HepG2 (cell line): ENCODE results near the gene DPH3. TPM values are rescaled to one million over a fixed set of nuclear protein-coding genes. Genes with fewer than 3 reads are reported as not detected.
A peak's percentile ranks its signal among the peaks of the same experiment; 100 is the strongest.

Experiments used
- ETV6 ChIP-seq: sonication (generic); formaldehyde crosslinking; conservative IDR thresholded peaks from 2 replicates; pipeline ENCODE4 v1.4.0; 2020; ENCODE audit warnings: missing genetic modification reagents
- HMGXB4 ChIP-seq, 2 experiments: sonication (generic) in 1 of 2; formaldehyde crosslinking in 1 of 2; IDR thresholded peaks; 2 replicates each; pipeline versions ENCODE4 v1.4.0 to v1.6.1; 2018 to 2020; ENCODE audit warnings: missing genetic modification reagents in 2 of 2, borderline replicate concordance in 1 of 2, low read depth in 1 of 2, mild to moderate bottlenecking in 1 of 2, missing biosample characterization in 1 of 2
- HOXA3 ChIP-seq: sonication (generic); formaldehyde crosslinking; IDR thresholded peaks from 2 replicates; pipeline ENCODE4 v1.5.0; 2020; ENCODE audit warnings: missing genetic modification reagents
- PAF1 ChIP-seq: IDR thresholded peaks from 2 replicates; pipeline ENCODE4 v1.6.1; 2016; ENCODE audit warnings: missing genetic modification reagents, missing compliant biosample characterization
- PBX3 ChIP-seq: sonication (generic); formaldehyde crosslinking; IDR thresholded peaks from 2 replicates; pipeline ENCODE4 v1.8.1; 2023; ENCODE audit warnings: missing genetic modification reagents, inconsistent platforms, borderline replicate concordance
- RERE ChIP-seq: IDR thresholded peaks from 2 replicates; pipeline ENCODE4 v1.6.1; 2016; ENCODE audit warnings: low read depth, missing genetic modification reagents, missing compliant biosample characterization
- ZBTB14 ChIP-seq: sonication (generic); formaldehyde crosslinking; IDR thresholded peaks from 2 replicates; pipeline ENCODE4 v1.4.0; 2020; ENCODE audit warnings: missing genetic modification reagents
- ZC3H4 ChIP-seq: sonication (generic); formaldehyde crosslinking; IDR thresholded peaks from 2 replicates; pipeline ENCODE4 v1.4.0; 2020; ENCODE audit warnings: missing genetic modification reagents, borderline replicate concordance
- ZFX ChIP-seq: sonication (generic); formaldehyde crosslinking; IDR thresholded peaks from 2 replicates; pipeline ENCODE4 v1.4.0; 2020; ENCODE audit warnings: mild to moderate bottlenecking, low read depth, missing genetic modification reagents, moderate library complexity
- ZHX1 ChIP-seq: sonication (generic); formaldehyde crosslinking; IDR thresholded peaks from 2 replicates; pipeline ENCODE4 v1.8.1; 2022; ENCODE audit warnings: low read depth, mild to moderate bottlenecking, missing genetic modification reagents
- ZMYM4 ChIP-seq: sonication (generic); formaldehyde crosslinking; IDR thresholded peaks from 2 replicates; pipeline ENCODE4 v1.8.1; 2023; ENCODE audit warnings: mild to moderate bottlenecking, missing genetic modification reagents
- ZNF383 ChIP-seq: sonication (generic); formaldehyde crosslinking; IDR thresholded peaks from 2 replicates; pipeline ENCODE4 v1.4.0; 2020; ENCODE audit warnings: missing genetic modification reagents, mild to moderate bottlenecking, borderline replicate concordance
- ZNF530 ChIP-seq: sonication (generic); formaldehyde crosslinking; IDR thresholded peaks from 2 replicates; pipeline ENCODE4 v1.5.0; 2020; ENCODE audit warnings: low read depth, mild to moderate bottlenecking, missing genetic modification reagents
- ZNF598 ChIP-seq: sonication (generic); formaldehyde crosslinking; IDR thresholded peaks from 2 replicates; pipeline ENCODE4 v1.5.1; 2020; ENCODE audit warnings: mild to moderate bottlenecking, missing genetic modification reagents, borderline replicate concordance
- ZNF841 ChIP-seq: sonication (generic); formaldehyde crosslinking; IDR thresholded peaks from 2 replicates; pipeline ENCODE4 v1.8.1; 2023; ENCODE audit warnings: missing genetic modification reagents, borderline replicate concordance
- polyA plus RNA-seq, 8 experiments: library from polyadenylated mRNA; depleted of rRNA in 3 of 8; stranded (reverse) in 7 of 8; unstranded in 1 of 8; fragments of >200 nt; fragmentation: Illumina TruSeq in 4 of 8; extraction: Trizol in 4 of 8; gene quantifications; 2 replicates each; pipeline versions ENCODE4 v1.2.1 to v1.2.3, GENCODE V29; 2011 to 2016; ENCODE audit warnings: low read depth in 4 of 8, missing spikeins in 1 of 8, mixed read lengths in 1 of 8; ENCODE audit not compliant: insufficient read depth in 1 of 8
- total RNA-seq, 5 experiments: library from RNA; depleted of rRNA; stranded (reverse); fragments of >200 nt; fragmentation: Illumina TruSeq; extraction: Trizol; gene quantifications; 2 replicates each; pipeline ENCODE4 v1.2.3, GENCODE V29; 2016; ENCODE audit warnings: low read depth in 1 of 5

DPH3 gene
- total and polyA plus RNA-seq, 2 of the 13 experiments (the other 11 are each of a cell fraction or from before 2014, with no cell fraction given) = 18.3 to 21.6 TPM

- no peak for TF ChIP-seq ZBTB14
- TF ChIP-seq HOXA3 (CRISPR knock-in tag) = no peak
- TF ChIP-seq ZFX = peak; percentile 33; the same call in 1 of the 2 replicates
- TF ChIP-seq ZNF530 (CRISPR knock-in tag) = no peak
- peak; percentile 51 to 80; a peak in 3 of 4 replicates for TF ChIP-seq HMGXB4 (CRISPR knock-in tag; IDR thresholded peaks at IDR 0.05; ENCODE audit: borderline replicate concordance in 1 of 2, low read depth in 1 of 2)
- TF ChIP-seq PAF1 (CRISPR knock-in tag) = no peak
- 0 out of 2 replicates have a peak, but pooled peaks have one; percentile 2 for TF ChIP-seq ETV6 (CRISPR knock-in tag)
- TF ChIP-seq ZNF598 = no peak
- TF ChIP-seq ZMYM4 (CRISPR knock-in tag) = no peak
- no peak for TF ChIP-seq RERE (CRISPR knock-in tag)
- no peak for TF ChIP-seq PBX3 (CRISPR knock-in tag)
- no peak for TF ChIP-seq ZC3H4 (CRISPR knock-in tag)
- no peak for TF ChIP-seq ZHX1 (CRISPR knock-in tag)
- no peak for TF ChIP-seq ZNF841 (CRISPR knock-in tag)
- TF ChIP-seq ZNF383 (CRISPR knock-in tag) = no peak
These were observed 17.3 kb downstream of the DPH3 start (continued) for GRCh38 chr3:16247282-16248061.
